Effector CD4-positive, alpha-beta T cell (primary cell): ENCODE results near the gene DAGLA.

Experiments used
- DNase-seq: peaks from one replicate; pipeline ENCODE4 v3.0.0-alpha.2; 2020

DAGLA gene

GRCh38 chr11:61780581-61781162 is 100.5 kb downstream of the DAGLA start:
- no peak for DNase-seq

- DNase-seq: no peak
These were observed 101.4 kb downstream of the DAGLA start for GRCh38 chr11:61781585-61781984.

GRCh38 chr11:61782299-61782698 is 102.1 kb downstream of the DAGLA start:
- no peak for DNase-seq

GRCh38 chr11:61782841-61783240 is 102.7 kb downstream of the DAGLA start:
- no peak for DNase-seq

GRCh38 chr11:61783717-61784505 is 103.7 kb downstream of the DAGLA start:
- no peak for DNase-seq

- no peak for DNase-seq
These were observed 104.3 kb downstream of the DAGLA start for GRCh38 chr11:61784506-61784805.

- DNase-seq: no peak
These were observed 105.7 kb downstream of the DAGLA start for GRCh38 chr11:61785837-61786402.

- DNase-seq: no peak
These were observed 107.8 kb downstream of the DAGLA start for GRCh38 chr11:61787928-61788491.

GRCh38 chr11:61791737-61792309 is 111.6 kb downstream of the DAGLA start:
- peak; percentile 14 for DNase-seq

GRCh38 chr11:61792310-61793082 is 112.3 kb downstream of the DAGLA start, which contains the start of the genes FEN1 and TMEM258:
TSS of gene FEN1 (plus strand) at chr11:61792911. CDS start at chr11:61795362, 2,451 bp downstream.
TSS of gene TMEM258 (minus strand) at chr11:61792599. CDS start at chr11:61792558, 41 bp downstream.
- peak; percentile 88 for DNase-seq

GRCh38 chr11:61793083-61793828 is 113.1 kb downstream of the DAGLA start:
- no peak for DNase-seq

GRCh38 chr11:61793829-61794204 is 113.6 kb downstream of the DAGLA start:
- DNase-seq: no peak

GRCh38 chr11:61794579-61794978 is 114.4 kb downstream of the DAGLA start:
- no peak for DNase-seq

- DNase-seq: no peak
These were observed 115.3 kb downstream of the DAGLA start for GRCh38 chr11:61795459-61795858.

- DNase-seq: no peak
These were observed 115.8 kb downstream of the DAGLA start for GRCh38 chr11:61795876-61796526.
